Astrocyte of the spinal cord (primary cell): Measurements from ENCODE around the gene ASPSCR1.

Experiments
- DNase-seq: peaks from one replicate; pipeline ENCODE4 v3.0.0; 2011; ENCODE audit warnings: low read depth, low spot score
- H3K4me3 ChIP-seq: 2 replicates; pipeline ENCODE4 v1.5.1; 2011; ENCODE audit warnings: low read depth, mild to moderate bottlenecking, low read length, moderate library complexity
- CTCF ChIP-seq: IDR thresholded peaks from 2 replicates; pipeline ENCODE4 v1.5.1; 2012; ENCODE audit warnings: low read depth, mild to moderate bottlenecking, low read length, inconsistent platforms
- in situ Hi-C: cut with HindIII; loops from 2 replicates; pipeline ENCODE4 v1.10.0; 2017; ENCODE audit warnings: low sequenced_read_pairs

The ASPSCR1 gene

DNA sequence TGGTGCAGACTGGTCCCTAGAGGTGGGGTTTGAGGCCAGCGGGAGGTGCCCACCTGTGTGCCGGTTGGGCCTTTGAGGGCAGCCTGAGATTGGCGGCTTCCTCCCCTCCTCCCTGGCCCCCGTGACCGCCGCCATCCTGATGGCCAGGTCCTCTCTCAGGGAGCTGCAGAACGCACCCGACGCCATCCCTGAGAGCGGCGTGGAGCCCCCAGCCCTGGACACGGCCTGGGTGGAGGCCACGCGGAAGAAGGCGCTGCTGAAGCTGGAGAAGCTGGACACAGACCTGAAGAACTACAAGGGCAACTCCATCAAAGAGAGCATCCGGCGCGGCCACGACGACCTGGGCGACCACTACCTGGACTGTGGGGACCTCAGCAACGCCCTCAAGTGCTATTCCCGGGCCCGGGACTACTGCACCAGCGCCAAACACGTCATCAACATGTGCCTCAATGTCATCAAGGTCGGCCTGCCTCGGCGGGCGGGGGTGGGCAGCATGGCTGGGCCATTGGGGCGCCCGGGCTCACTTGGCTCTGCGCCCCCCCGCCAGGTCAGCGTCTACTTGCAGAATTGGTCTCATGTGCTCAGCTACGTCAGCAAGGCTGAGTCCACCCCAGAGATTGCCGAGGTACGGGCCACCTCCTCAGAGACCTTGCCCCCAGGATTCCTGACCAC is 77.1 kb downstream of the ASPSCR1 start:
- in situ Hi-C loops = no loop called here
- no peak for TF ChIP-seq CTCF
- DNase-seq = no peak
- no peak overlapping the region for H3K4me3 ChIP-seq

GRCh38 chr17:82055023-82055964 is 77.9 kb downstream of the ASPSCR1 start:
- DNase-seq = no peak
- no peak for TF ChIP-seq CTCF
- in situ Hi-C loops = no loop called here
- no peak overlapping the region for H3K4me3 ChIP-seq

GRCh38 chr17:82055965-82056728 is 78.7 kb downstream of the ASPSCR1 start:
- TF ChIP-seq CTCF = no peak
- in situ Hi-C loops = no loop called here
- no peak overlapping the region for H3K4me3 ChIP-seq
- DNase-seq = no peak

DNA sequence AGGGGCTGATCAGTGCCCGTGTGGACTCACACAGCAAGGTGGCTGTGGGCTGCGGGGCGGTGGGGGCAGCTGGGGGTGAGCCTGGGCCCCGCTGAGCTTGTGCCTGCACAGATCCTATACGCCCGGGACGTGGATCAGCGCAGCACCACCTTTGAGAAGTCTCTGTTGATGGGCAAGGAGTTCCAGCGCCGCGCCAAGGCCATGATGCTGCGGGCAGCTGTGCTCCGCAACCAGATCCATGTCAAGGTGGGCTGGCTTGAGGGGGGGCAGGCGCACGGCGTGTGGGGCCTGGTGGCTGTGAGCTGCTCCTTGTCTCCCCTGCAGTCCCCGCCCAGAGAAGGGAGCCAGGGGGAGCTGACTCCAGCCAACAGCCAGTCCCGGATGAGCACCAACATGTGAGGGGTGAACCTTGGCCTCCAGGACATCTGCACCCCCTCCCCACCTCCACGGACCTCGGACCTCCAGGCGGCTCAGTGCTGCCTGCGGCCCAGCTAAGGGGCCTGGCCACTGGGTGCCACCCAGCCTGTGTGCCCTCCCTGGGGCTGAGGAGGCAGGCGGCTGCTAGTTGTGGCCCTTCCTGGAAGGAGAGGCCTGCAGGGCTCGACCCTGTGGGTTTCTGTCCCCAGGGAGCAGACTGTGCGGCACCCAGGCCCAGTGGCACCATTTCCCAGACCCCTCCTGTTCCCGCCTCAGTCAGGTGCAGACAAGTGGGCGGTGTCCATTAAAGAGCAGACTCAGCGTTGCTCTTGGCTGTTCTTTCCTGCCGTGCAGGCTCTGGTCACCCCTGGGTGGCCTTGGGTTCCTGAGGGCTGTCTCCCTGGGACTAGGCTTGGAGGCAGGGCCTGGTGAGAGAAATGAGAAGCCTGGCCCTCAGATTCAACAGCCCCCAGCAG is 79.5 kb downstream of the ASPSCR1 start:
- DNase-seq = no peak
- no peak for TF ChIP-seq CTCF
- in situ Hi-C loops = no loop called here
- H3K4me3 ChIP-seq = no peak overlapping the region

- in situ Hi-C loops = no loop called here
- no peak for DNase-seq
- TF ChIP-seq CTCF = no peak
- H3K4me3 ChIP-seq = no peak overlapping the region
These were observed 80.9 kb downstream of the ASPSCR1 start for GRCh38 chr17:82058230-82058854.
